ENCODE results near the gene IL1R1.

- TF ChIP-seq CTCF (conservative IDR thresholded peaks at IDR 0.05 in 1 of 2, IDR thresholded peaks at IDR 0.05 in 1 of 2; ENCODE audit: extremely low read depth in 1 of 2, insufficient read depth in 1 of 2, low read depth in 1 of 2, low read length in 2 of 2) = no peak
- no peak for TF ChIP-seq EZH2 (IDR thresholded peaks at IDR 0.05; ENCODE audit: borderline replicate concordance, low read length)
Measured at GRCh38 chr2:102126660-102127059, 15.9 kb upstream of the IL1R1 start.
